Endothelial cell of umbilical vein (primary cell): ENCODE measurements around the gene KIF6. TPM values are rescaled to one million over a fixed set of nuclear protein-coding genes. Genes with fewer than 3 reads are reported as not detected.

Experiments used
- BruUV-seq: library from RNA; stranded (reverse); fragments of 400-500 nt; replicated peaks from 2 replicates; lab custom pipeline; 2021; lab: Mats Ljungman, UMichigan
- CTCF ChIA-PET: fragments of 300-600, 350-600 bp; sonication (Branson Sonifier 250); formaldehyde crosslinking; loops from one replicate; lab custom pipeline; 2021; ENCODE audit warnings: antibody characterized with exemption, inconsistent platforms; lab: Charles Lee
- POLR2A ChIA-PET: fragments of 300-600, 350-600 bp; sonication (Branson Sonifier 250); formaldehyde crosslinking; loops from one replicate; lab custom pipeline; 2021; ENCODE audit warnings: antibody characterized with exemption, inconsistent platforms; lab: Charles Lee
- DNase-seq: peaks from one replicate; pipeline ENCODE4 v3.0.0-alpha.2; 2011; ENCODE audit warnings: low read depth, low spot score
- FAIRE-seq: peaks from 2 replicates; lab custom pipeline; 2011; peaks lifted over from hg19 to GRCh38; lab: Jason Lieb, UNC
- H2AFZ ChIP-seq: 2 replicates; pipeline ENCODE4 v1.6.0; 2012; ENCODE audit warnings: low read depth, low read length, control low read depth, inconsistent platforms
- H3K27ac ChIP-seq: 2 replicates; pipeline ENCODE4 v1.5.1; 2011; ENCODE audit warnings: low read depth, mild to moderate bottlenecking, control low read depth, low read length, moderate library complexity; ENCODE audit not compliant: insufficient read depth
- H3K27me3 ChIP-seq, 2 experiments: 2 replicates each; pipeline versions ENCODE4 v1.6.0 to v1.6.1; 2011; ENCODE audit warnings: low read length in 2 of 2, mixed read lengths in 1 of 2; ENCODE audit not compliant: control insufficient read depth in 2 of 2, insufficient read depth in 2 of 2
- H3K36me3 ChIP-seq, 2 experiments: 2 replicates in 1 of 2; 3 replicates in 1 of 2; pipeline ENCODE4 v1.5.1; 2011; ENCODE audit warnings: low read length in 2 of 2, mild to moderate bottlenecking in 1 of 2, moderate library complexity in 1 of 2; ENCODE audit not compliant: control insufficient read depth in 2 of 2, insufficient read depth in 2 of 2; ENCODE audit errors: extremely low read depth in 1 of 2
- H3K4me1 ChIP-seq: 3 replicates; pipeline ENCODE4 v1.5.1; 2011; ENCODE audit warnings: mild to moderate bottlenecking, low read length; ENCODE audit not compliant: control insufficient read depth, insufficient read depth; ENCODE audit errors: extremely low read depth
- H3K4me2 ChIP-seq: 2 replicates; pipeline ENCODE4 v1.6.1; 2011; ENCODE audit warnings: low read length, control low read depth, mixed read lengths; ENCODE audit not compliant: insufficient read depth
- H3K4me3 ChIP-seq, 3 experiments: fragments of 200-600 bp in 1 of 3; sonication (generic), shearing (Covaris generic) in 1 of 3; replicated peaks in 1 of 3; 2 replicates each; pipeline ENCODE4 v1.5.1; 2011 to 2016; ENCODE audit warnings: control low read depth in 3 of 3, low read length in 3 of 3, mild to moderate bottlenecking in 2 of 3, inconsistent platforms in 1 of 3, low read depth in 1 of 3, moderate library complexity in 1 of 3; ENCODE audit not compliant: insufficient read depth in 1 of 3
- H3K79me2 ChIP-seq: 2 replicates; pipeline ENCODE4 v1.6.0; 2012; ENCODE audit warnings: low read length, inconsistent platforms; ENCODE audit not compliant: control insufficient read depth, insufficient read depth
- H3K9ac ChIP-seq: replicated peaks from 2 replicates; pipeline ENCODE3; 2011; ENCODE audit warnings: low read length, control low read depth; ENCODE audit not compliant: insufficient read depth; ENCODE audit errors: extremely low read depth
- H3K9me1 ChIP-seq: replicated peaks from 3 replicates; pipeline ENCODE4 v1.6.0; 2011; ENCODE audit warnings: mild to moderate bottlenecking, low read length; ENCODE audit not compliant: control insufficient read depth, insufficient read depth; ENCODE audit errors: extremely low read depth
- H3K9me3 ChIP-seq: replicated peaks from 2 replicates; pipeline ENCODE4 v1.5.1; 2012; ENCODE audit warnings: low read length, inconsistent platforms; ENCODE audit not compliant: control insufficient read depth, insufficient read depth
- H4K20me1 ChIP-seq: replicated peaks from 2 replicates; pipeline ENCODE3; 2011; ENCODE audit warnings: mild to moderate bottlenecking, low read length; ENCODE audit not compliant: control insufficient read depth, insufficient read depth; ENCODE audit errors: extremely low read depth
- CTCF ChIP-seq, 2 donors: IDR thresholded peaks; 1 replicate in 1 of 2; 2 replicates in 1 of 2; pipeline ENCODE4 v1.5.1; 2011; ENCODE audit warnings: low read length in 2 of 2, mild to moderate bottlenecking in 2 of 2, moderate library complexity in 2 of 2, control low read depth in 1 of 2, inconsistent platforms in 1 of 2, low read depth in 1 of 2; ENCODE audit not compliant: insufficient read depth in 1 of 2; ENCODE audit errors: extremely low read depth in 1 of 2
- EZH2 ChIP-seq: IDR thresholded peaks from 2 replicates; pipeline ENCODE4 v1.6.1; 2012; ENCODE audit warnings: borderline replicate concordance, low read depth, mild to moderate bottlenecking, moderate library complexity, low read length, inconsistent platforms; ENCODE audit not compliant: severe bottlenecking
- FOS ChIP-seq: IDR thresholded peaks from 2 replicates; pipeline ENCODE4 v1.6.1; 2011; ENCODE audit warnings: mild to moderate bottlenecking, low read length, moderate library complexity, borderline replicate concordance; ENCODE audit not compliant: insufficient read depth
- GATA2 ChIP-seq: IDR thresholded peaks from 2 replicates; pipeline ENCODE4 v1.7.0; 2011; ENCODE audit warnings: low read depth, mild to moderate bottlenecking, moderate library complexity, mixed read lengths, low read length; ENCODE audit not compliant: insufficient read length, insufficient read depth
- JUN ChIP-seq: IDR thresholded peaks from 2 replicates; pipeline ENCODE4 v1.6.1; 2011; ENCODE audit warnings: borderline replicate concordance, low read depth; ENCODE audit not compliant: insufficient read length, insufficient read depth
- MAX ChIP-seq: IDR thresholded peaks from 2 replicates; pipeline ENCODE4 v1.6.1; 2011; ENCODE audit not compliant: insufficient read depth, insufficient read length
- MYC ChIP-seq: IDR thresholded peaks from one replicate; pipeline ENCODE4 v1.6.1; 2011; ENCODE audit warnings: mild to moderate bottlenecking, low read depth, low read length
- POLR2A ChIP-seq: IDR thresholded peaks from 2 replicates; pipeline ENCODE4 v1.6.1; 2012; ENCODE audit warnings: low read depth, mild to moderate bottlenecking, control low read depth, low read length
- POLR2AphosphoS5 ChIP-seq: IDR thresholded peaks from 2 replicates; pipeline ENCODE4 v1.6.1; 2012; ENCODE audit warnings: low read depth, mild to moderate bottlenecking, control low read depth, low read length, moderate library complexity; ENCODE audit not compliant: insufficient read depth
- dilution Hi-C: fragments of 300-500 bp; cut with MboI; formaldehyde crosslinking; loops from one replicate; pipeline ENCODE4 v1.15.0; 2019; ENCODE audit warnings: low sequenced_read_pairs; ENCODE audit not compliant: extremely low pct_ligation_motif_present
- intact Hi-C: fragments of 100-400 bp; cut with micrococcal nuclease; formaldehyde crosslinking; loops from one replicate; pipeline ENCODE4 v1.10.0; 2022
- polyA plus RNA-seq, 4 experiments: library from polyadenylated mRNA; depleted of rRNA in 3 of 4; stranded (reverse) in 3 of 4; unstranded in 1 of 4; fragments of >200 nt; gene quantifications; 2 replicates each; pipeline versions ENCODE4 v1.2.1 to v1.2.3, GENCODE V29; 2011 to 2012; ENCODE audit warnings: missing spikeins in 1 of 4
- total RNA-seq: library from RNA; stranded (reverse); gene quantifications from 2 replicates; pipeline ENCODE4 v1.2.3, GENCODE V29; 2021

The KIF6 gene
- total and polyA plus RNA-seq, 2 donors (not counting 3 experiments of a cell fraction or from before 2014, with no cell fraction given), result not detected

- H3K79me2 ChIP-seq, result no peaks in the 10 kb centered on the region
- dilution Hi-C loops (no loop called here), intact Hi-C loops (no loop called here)
- CTCF ChIA-PET, result no interaction called here
- no peaks in the 10 kb centered on the region for H3K4me1 ChIP-seq
- H3K36me3 ChIP-seq, result no peaks in the 10 kb centered on the region
- no peak overlapping the region for H2AFZ ChIP-seq
- H4K20me1 ChIP-seq, result no peaks in the 10 kb centered on the region
- TF ChIP-seq EZH2 (no peak), MAX (no peak), MYC (no peak), JUN (no peak), CTCF (IDR thresholded peaks at IDR 0.05; ENCODE audit: extremely low read depth in 1 of 2, insufficient read depth in 1 of 2, low read depth in 1 of 2, low read length in 2 of 2) (no peak), GATA2 (no peak), POLR2AphosphoS5 (no peak), POLR2A (no peak), FOS (no peak)
- H3K4me2 ChIP-seq, result no peak overlapping the region
- DNase-seq (no peak), FAIRE-seq (no peak)
- H3K9me3 ChIP-seq, result no peaks in the 10 kb centered on the region
- no TSS peak for BruUV-seq
- H3K27ac ChIP-seq, result no peak overlapping the region
- no peak overlapping the region for H3K9ac ChIP-seq
- POLR2A ChIA-PET, result no interaction called here
- no peaks in the 10 kb centered on the region for H3K9me1 ChIP-seq
- H3K4me3 ChIP-seq, result no peak overlapping the region
- H3K27me3 ChIP-seq, result no peaks in the 10 kb centered on the region
These were observed 204.3 kb downstream of the KIF6 start for GRCh38 chr6:39520916-39521315.
